ENCODE results near the gene ZNF784. TPM values are rescaled to one million over a fixed set of nuclear protein-coding genes. Genes with fewer than 3 reads are reported as not detected.
A peak's percentile ranks its signal among the peaks of the same experiment; 100 is the strongest.

Gene ZNF784
- total and polyA plus RNA-seq, 2 of the 8 experiments (the other 6 are each of a cell fraction or from before 2014, with no cell fraction given): 6.5 to 8.0 TPM

GRCh38 chr19:55648585-55649267, 24.4 kb upstream of the ZNF784 start:
- no peak overlapping the region for H3K4ac ChIP-seq (replicated peaks; ENCODE audit: insufficient read length, low read depth, low read length)
- peaks cover 0 to 15% (median 7%) of the 10 kb centered on the region in 4 experiments; a peak in 6 of 7 replicates for H3K4me1 ChIP-seq (replicated peaks in 1 of 4; ENCODE audit: control insufficient read depth in 3 of 4, insufficient read depth in 4 of 4, low read length in 3 of 4)
- H2AFZ ChIP-seq (ENCODE audit: low read length): no peak overlapping the region
- H2BK12ac ChIP-seq (ENCODE audit: low read depth, low read length): no peak overlapping the region
- H3K56ac ChIP-seq (replicated peaks; ENCODE audit: insufficient read length, low read depth, low read length): no peak overlapping the region
- WGBS, 2 experiments (ENCODE audit: extremely low coverage in 1 of 2, insufficient coverage in 1 of 2, insufficient read length in 1 of 2, insufficient replicate concordance in 2 of 2, low coverage in 1 of 2, low lambda C conversion rate in 2 of 2, missing lambda C conversion rate in 1 of 2): 59% methylated on average over 21 of the region's 25 CpGs; no CpG with 5 or more reads in 1 of the 2 experiments
- no peaks in the 10 kb centered on the region for H3K9me3 ChIP-seq (ENCODE audit: insufficient read depth in 2 of 2, low read depth in 1 of 2, low read length in 1 of 2)
- H3K23ac ChIP-seq (ENCODE audit: insufficient read length): no peak overlapping the region
- no peak overlapping the region for H2BK15ac ChIP-seq (ENCODE audit: low read length)
- no peak overlapping the region for H3K18ac ChIP-seq (ENCODE audit: extremely low read depth, low read length)
- peak overlapping the region; percentile 72 to 85 (median 78) for H3K4me3 ChIP-seq (ENCODE audit: extremely low read depth in 1 of 4, insufficient read depth in 2 of 4, low read depth in 3 of 4, low read length in 4 of 4)
- H3K79me1 ChIP-seq (ENCODE audit: low read depth, low read length): peaks cover 12% of the 10 kb centered on the region
- peak overlapping the region in 1 of 4 experiments; percentile 38; a peak in 1 of 7 replicates for H3K9ac ChIP-seq (replicated peaks in 1 of 4; ENCODE audit: extremely low read depth in 1 of 4, low read depth in 3 of 4, low read length in 3 of 4)
- H3K27me3 ChIP-seq (replicated peaks in 1 of 4; ENCODE audit: control insufficient read depth in 3 of 4, extremely low read depth in 1 of 4, insufficient read depth in 3 of 4, low read length in 3 of 4): no peaks in the 10 kb centered on the region
- FAIRE-seq: no peak
- no peak overlapping the region for H3K14ac ChIP-seq (ENCODE audit: insufficient read length)
- 0 out of 2 replicates have a peak overlapping the region, but pooled peaks have one; percentile 14 for H4K8ac ChIP-seq (ENCODE audit: extremely low read depth, insufficient read depth, low read length)
- TF ChIP-seq PHF8 (conservative IDR thresholded peaks at IDR 0.05; ENCODE audit: low read depth, low read length): no peak
- TF ChIP-seq SUZ12 (IDR thresholded peaks at IDR 0.05; ENCODE audit: low read length): peak; percentile 13; the same call in 1 of the 2 replicates
- ChIA-PET CTCF (ENCODE audit: partially characterized antibody) (interaction anchor here (0.6 to 6.9 kb wide), 4 partner anchors 11 to 26 kb away, joined by 3 to 56 read pairs (median 18); no protein-coding TSS in a partner anchor), POLR2A (ENCODE audit: partially characterized antibody) (interaction anchor here (0.7 to 9.2 kb wide), 9 partner anchors 8 to 241 kb away, joined by 3 to 96 read pairs (median 4); partner anchors contain the start of genes UBE2S, ZNF580 and ZNF865)
- H3K36me3 ChIP-seq (ENCODE audit: control insufficient read depth in 2 of 4, insufficient read depth in 4 of 4, low read length in 3 of 4): peaks cover 7 to 13% (median 11%) of the 10 kb centered on the region in 4 experiments
- peaks cover 0 to 4% of the 10 kb centered on the region in 2 experiments for H4K20me1 ChIP-seq (replicated peaks in 1 of 2; ENCODE audit: control insufficient read depth in 1 of 2, insufficient read depth in 2 of 2, low read length in 2 of 2)
- H3K4me2 ChIP-seq (ENCODE audit: insufficient read depth in 1 of 2, low read depth in 2 of 2, low read length in 2 of 2): peak overlapping the region; percentile 78 to 81
- H3K79me2 ChIP-seq (ENCODE audit: control insufficient read depth in 1 of 2, insufficient read depth in 2 of 2, low read length in 2 of 2): peaks cover 4 to 20% of the 10 kb centered on the region in 2 experiments; a peak in 3 of 4 replicates
- H4K91ac ChIP-seq (replicated peaks; ENCODE audit: insufficient read length, low read length): peak overlapping the region; percentile 54
- H3K23me2 ChIP-seq (ENCODE audit: low read depth, low read length): peaks cover 14% of the 10 kb centered on the region
- peak overlapping the region; percentile 83; the same call in 1 of the 2 replicates for H2BK5ac ChIP-seq (ENCODE audit: low read depth, low read length)
- H2BK20ac ChIP-seq (ENCODE audit: low read length): no peak overlapping the region
- H2AK5ac ChIP-seq (ENCODE audit: low read depth, low read length): no peak overlapping the region
- H4K5ac ChIP-seq (ENCODE audit: insufficient read length, low read depth, low read length): peak overlapping the region; percentile 15
- DNase-seq (ENCODE audit: low read depth in 1 of 2, low spot score in 2 of 2): no peak
- H3K27ac ChIP-seq (ENCODE audit: low read depth, low read length): no peak overlapping the region
- no peak overlapping the region for H2BK120ac ChIP-seq (replicated peaks; ENCODE audit: low read depth, low read length)
